ENCODE data around the gene ZBTB22.

Gene ZBTB22

DNA sequence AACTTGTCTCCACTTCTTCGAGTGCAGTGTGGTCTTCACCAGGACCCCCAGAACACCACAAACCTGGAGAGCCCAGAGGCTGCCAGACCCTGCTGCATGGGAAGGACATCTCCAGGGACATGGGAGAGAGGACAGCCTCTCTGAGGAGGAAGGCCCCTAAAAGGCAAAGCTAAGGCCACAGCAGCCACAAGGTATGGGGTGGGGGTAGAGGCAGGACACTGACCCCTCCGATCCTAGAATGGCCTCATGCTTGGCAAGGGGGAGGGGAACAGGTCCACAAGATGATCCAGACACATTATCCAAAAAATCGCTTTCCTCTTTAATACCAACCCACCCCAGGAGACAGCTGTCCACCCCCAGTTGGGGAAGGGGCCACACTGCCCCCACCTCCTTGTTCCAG is 38.7 kb downstream of the ZBTB22 start:
- no peaks in the 10 kb centered on the region for H3K79me2 ChIP-seq
- TF ChIP-seq, protein P1, sequence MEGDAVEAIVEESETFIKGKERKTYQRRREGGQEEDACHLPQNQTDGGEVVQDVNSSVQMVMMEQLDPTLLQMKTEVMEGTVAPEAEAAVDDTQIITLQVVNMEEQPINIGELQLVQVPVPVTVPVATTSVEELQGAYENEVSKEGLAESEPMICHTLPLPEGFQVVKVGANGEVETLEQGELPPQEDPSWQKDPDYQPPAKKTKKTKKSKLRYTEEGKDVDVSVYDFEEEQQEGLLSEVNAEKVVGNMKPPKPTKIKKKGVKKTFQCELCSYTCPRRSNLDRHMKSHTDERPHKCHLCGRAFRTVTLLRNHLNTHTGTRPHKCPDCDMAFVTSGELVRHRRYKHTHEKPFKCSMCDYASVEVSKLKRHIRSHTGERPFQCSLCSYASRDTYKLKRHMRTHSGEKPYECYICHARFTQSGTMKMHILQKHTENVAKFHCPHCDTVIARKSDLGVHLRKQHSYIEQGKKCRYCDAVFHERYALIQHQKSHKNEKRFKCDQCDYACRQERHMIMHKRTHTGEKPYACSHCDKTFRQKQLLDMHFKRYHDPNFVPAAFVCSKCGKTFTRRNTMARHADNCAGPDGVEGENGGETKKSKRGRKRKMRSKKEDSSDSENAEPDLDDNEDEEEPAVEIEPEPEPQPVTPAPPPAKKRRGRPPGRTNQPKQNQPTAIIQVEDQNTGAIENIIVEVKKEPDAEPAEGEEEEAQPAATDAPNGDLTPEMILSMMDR (IDR thresholded peaks at IDR 0.05), result no peak
- H3K27me3 ChIP-seq (ENCODE audit: control insufficient read depth, insufficient read depth, low read length), result no peaks in the 10 kb centered on the region
- H3K9me3 ChIP-seq (ENCODE audit: control insufficient read depth, low read length), result no peaks in the 10 kb centered on the region
- H3K4me1 ChIP-seq, result peaks cover 6% of the 10 kb centered on the region
- no peak overlapping the region for H3K4me3 ChIP-seq (ENCODE audit: low read depth, low read length)
- no peak overlapping the region for H2AFZ ChIP-seq
- H3K9ac ChIP-seq, result no peak overlapping the region
- no peaks in the 10 kb centered on the region for H3K36me3 ChIP-seq (ENCODE audit: control insufficient read depth, insufficient read depth, low read length)
- no peak overlapping the region for H3K27ac ChIP-seq
- H3K4me2 ChIP-seq (ENCODE audit: low read length), result no peak overlapping the region

DNA sequence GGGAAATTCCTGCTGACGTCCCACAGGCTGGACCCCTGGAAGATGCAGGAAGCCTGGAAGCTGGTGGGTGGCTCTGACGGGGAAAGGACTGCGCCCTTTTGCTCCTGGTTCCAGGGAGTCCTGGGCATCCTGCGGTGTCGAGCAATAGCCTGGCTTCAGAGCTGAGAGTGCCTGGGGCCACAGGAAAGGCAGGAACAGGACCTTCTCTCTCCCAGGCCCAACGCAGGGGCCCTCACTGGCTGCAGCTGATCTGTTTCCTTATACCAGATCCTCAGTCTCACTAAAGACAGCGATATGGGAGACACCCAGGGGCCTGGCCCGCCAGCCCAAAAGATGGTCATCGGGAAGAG is 39.2 kb downstream of the ZBTB22 start:
- Histone ChIP-seq H3K9me3 (ENCODE audit: control insufficient read depth, low read length) (no peaks in the 10 kb centered on the region), H3K9ac (no peak overlapping the region), H3K27ac (no peak overlapping the region), H3K36me3 (ENCODE audit: control insufficient read depth, insufficient read depth, low read length) (no peaks in the 10 kb centered on the region), H2AFZ (no peak overlapping the region), H3K27me3 (ENCODE audit: control insufficient read depth, insufficient read depth, low read length) (no peaks in the 10 kb centered on the region), H3K79me2 (no peaks in the 10 kb centered on the region), H3K4me2 (ENCODE audit: low read length) (no peak overlapping the region), H3K4me1 (peaks cover 6% of the 10 kb centered on the region), H3K4me3 (ENCODE audit: low read depth, low read length) (no peak overlapping the region)
- TF ChIP-seq, protein P1 (IDR thresholded peaks at IDR 0.05), result no peak

DNA sequence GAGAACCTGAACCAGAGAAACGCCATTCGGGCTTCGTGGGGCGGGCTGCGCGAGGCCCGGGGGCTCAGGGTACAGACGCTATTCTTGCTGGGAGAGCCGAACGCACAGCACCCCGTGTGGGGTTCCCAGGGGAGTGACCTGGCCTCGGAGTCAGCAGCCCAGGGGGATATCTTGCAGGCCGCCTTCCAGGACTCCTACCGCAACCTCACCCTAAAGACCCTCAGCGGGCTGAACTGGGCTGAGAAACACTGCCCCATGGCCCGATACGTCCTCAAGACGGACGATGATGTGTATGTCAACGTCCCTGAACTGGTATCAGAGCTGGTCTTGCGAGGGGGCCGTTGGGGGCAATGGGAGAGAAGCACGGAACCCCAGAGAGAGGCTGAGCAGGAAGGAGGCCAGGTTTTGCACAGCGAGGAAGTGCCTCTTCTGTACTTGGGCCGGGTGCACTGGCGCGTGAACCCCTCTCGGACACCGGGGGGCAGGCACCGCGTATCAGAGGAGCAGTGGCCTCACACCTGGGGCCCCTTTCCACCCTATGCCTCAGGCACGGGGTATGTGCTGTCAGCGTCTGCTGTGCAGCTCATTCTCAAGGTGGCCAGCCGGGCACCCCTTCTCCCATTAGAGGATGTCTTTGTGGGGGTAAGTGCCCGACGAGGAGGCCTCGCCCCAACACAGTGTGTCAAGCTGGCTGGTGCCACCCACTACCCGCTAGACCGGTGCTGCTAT is 39.7 kb downstream of the ZBTB22 start:
- TF ChIP-seq, protein P1 (IDR thresholded peaks at IDR 0.05), result no peak
- H3K9ac ChIP-seq, result no peak overlapping the region
- peak overlapping the region; percentile 78 for H3K4me2 ChIP-seq (ENCODE audit: low read length)
- H3K79me2 ChIP-seq, result no peaks in the 10 kb centered on the region
- no peaks in the 10 kb centered on the region for H3K9me3 ChIP-seq (ENCODE audit: control insufficient read depth, low read length)
- H3K4me1 ChIP-seq, result peaks cover 6% of the 10 kb centered on the region
- H3K4me3 ChIP-seq (ENCODE audit: low read depth, low read length), result peak overlapping the region; percentile 63
- H3K27ac ChIP-seq, result peak overlapping the region; percentile 50
- no peaks in the 10 kb centered on the region for H3K27me3 ChIP-seq (ENCODE audit: control insufficient read depth, insufficient read depth, low read length)
- H2AFZ ChIP-seq, result peak overlapping the region; percentile 72
- H3K36me3 ChIP-seq (ENCODE audit: control insufficient read depth, insufficient read depth, low read length), result no peaks in the 10 kb centered on the region

DNA sequence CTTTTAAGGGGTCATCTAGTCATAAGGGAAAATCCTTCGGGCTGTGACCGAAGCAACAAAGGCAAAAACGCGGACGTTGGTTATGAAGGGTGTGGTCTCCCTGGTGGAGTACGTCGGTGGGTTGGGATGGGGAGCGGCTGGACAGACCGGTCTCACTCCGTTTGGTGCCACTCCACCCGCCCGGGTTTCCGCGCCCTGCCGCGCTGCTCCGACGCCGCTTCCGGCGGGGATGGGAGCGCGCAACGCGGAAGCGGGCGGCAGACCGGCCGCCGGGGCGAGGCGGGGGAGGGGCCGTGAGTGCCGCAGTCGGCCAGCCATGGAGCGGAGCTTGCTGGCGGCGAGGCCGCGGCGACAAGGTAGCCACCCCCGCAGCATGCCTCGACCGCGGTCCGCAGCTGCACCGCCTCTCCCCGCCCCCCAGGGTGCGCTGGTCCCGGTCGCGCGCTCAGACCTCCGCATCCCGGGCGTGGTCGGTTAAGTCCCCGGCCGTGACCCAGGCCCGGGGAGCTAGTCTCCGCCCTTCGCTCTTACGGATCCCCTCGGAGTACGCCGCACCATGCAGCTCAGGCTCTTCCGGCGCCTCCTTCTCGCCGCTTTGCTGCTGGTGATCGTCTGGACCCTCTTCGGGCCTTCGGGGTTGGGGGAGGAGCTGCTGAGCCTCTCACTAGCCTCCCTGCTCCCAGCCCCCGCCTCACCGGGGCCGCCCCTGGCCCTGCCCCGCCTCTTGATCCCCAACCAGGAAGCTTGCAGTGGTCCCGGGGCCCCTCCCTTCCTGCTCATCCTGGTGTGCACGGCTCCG is 40.5 kb downstream of the ZBTB22 start, which contains the start of gene B3GALT4:
Gene B3GALT4 (plus strand): TSS at position 260 of the 799 bp plus-strand sequence. CDS start 297 bp downstream, at position 557.
- H2AFZ ChIP-seq, result peak within 1 kb of the TSS; percentile 72
- TF ChIP-seq, protein P1 (IDR thresholded peaks at IDR 0.05), result peak; percentile 42
- H3K4me1 ChIP-seq, result peaks cover 6% of the 10 kb centered on the region
- H3K9me3 ChIP-seq (ENCODE audit: control insufficient read depth, low read length), result no peaks in the 10 kb centered on the region
- no peak within 1 kb of the TSS for H3K9ac ChIP-seq
- H3K27ac ChIP-seq, result peak within 1 kb of the TSS; percentile 50
- peak within 1 kb of the TSS; percentile 78 for H3K4me2 ChIP-seq (ENCODE audit: low read length)
- H3K27me3 ChIP-seq (ENCODE audit: control insufficient read depth, insufficient read depth, low read length), result no peaks in the 10 kb centered on the region
- no peaks in the 10 kb centered on the region for H3K79me2 ChIP-seq
- no peaks in the 10 kb centered on the region for H3K36me3 ChIP-seq (ENCODE audit: control insufficient read depth, insufficient read depth, low read length)
- H3K4me3 ChIP-seq (ENCODE audit: low read depth, low read length), result peak within 1 kb of the TSS; percentile 63

All from parathyroid adenoma (tissue), 2 donors.